ENCODE results near the gene MBLAC2. TPM values are rescaled to one million over a fixed set of nuclear protein-coding genes. Genes with fewer than 3 reads are reported as not detected.
A peak's percentile ranks its signal among the peaks of the same experiment; 100 is the strongest.

MBLAC2 gene
- total RNA-seq, 5 donors from 2014 or later (not counting 1 experiment from before 2014, with no cell fraction given), result 6.0 to 13.0 (median 9.8) TPM

DNA sequence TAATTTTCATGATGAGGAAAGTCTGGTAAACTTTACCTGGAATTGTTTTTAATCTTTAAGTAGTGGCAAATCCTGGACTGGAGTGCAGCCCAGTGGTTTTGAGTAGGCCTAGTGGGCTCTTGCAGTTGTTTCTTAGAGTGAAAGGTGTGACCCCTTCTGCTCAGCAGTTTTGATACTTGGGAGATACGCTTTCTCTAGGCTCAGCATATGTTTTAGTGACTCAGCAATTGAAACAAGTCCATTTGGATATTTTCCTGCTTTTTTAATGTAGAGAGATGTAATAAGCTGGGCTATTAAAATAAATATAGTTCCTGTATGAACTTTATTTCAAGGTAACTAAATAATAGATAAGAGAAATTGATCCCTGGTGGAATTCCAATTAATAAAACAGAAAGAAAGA, 6.1 kb upstream of the MBLAC2 start:
- no peaks in the 10 kb centered on the region for H3K9me3 ChIP-seq
- no peaks in the 10 kb centered on the region for H3K36me3 Mint-ChIP-seq
- no peaks in the 10 kb centered on the region for H3K36me3 ChIP-seq (ENCODE audit: control insufficient read depth in 2 of 2, extremely low read depth in 1 of 2, insufficient read depth in 1 of 2, low read length in 1 of 2)
- no peak for DNase-seq
- POLR2A ChIA-PET, result interaction anchor here in 1 of 2 donors (0.8 kb wide), 1 partner anchor 20 kb away, joined by 5 read pairs; no protein-coding TSS in a partner anchor
- no peaks in the 10 kb centered on the region for H3K4me1 ChIP-seq (ENCODE audit: control insufficient read depth in 1 of 2, extremely low read depth in 1 of 2, insufficient read depth in 2 of 2, low read length in 2 of 2)
- no peak overlapping the region for H3K27ac Mint-ChIP-seq
- no peaks in the 10 kb centered on the region for H3K27me3 ChIP-seq (replicated peaks in 1 of 2; ENCODE audit: control insufficient read depth in 2 of 2, extremely low read depth in 1 of 2, insufficient read depth in 2 of 2, low read length in 1 of 2)
- no peaks in the 10 kb centered on the region for H3K27me3 Mint-ChIP-seq
- H3K4me3 ChIP-seq (ENCODE audit: control insufficient read depth in 1 of 2, extremely low read depth in 1 of 2, low read length in 1 of 2), result no peak overlapping the region
- ATAC-seq (replicated peaks in 1 of 4), result no peak
- H3K4me1 Mint-ChIP-seq, result no peaks in the 10 kb centered on the region
- CTCF ChIA-PET, result interaction anchor here in 1 of 2 donors (0.5 kb wide), 1 partner anchor 41 kb away, joined by 3 read pairs; no protein-coding TSS in a partner anchor
- H3K4me3 Mint-ChIP-seq, result no peak overlapping the region
- H3K9me3 Mint-ChIP-seq, result no peaks in the 10 kb centered on the region
- H3K27ac ChIP-seq (ENCODE audit: low read length), result no peak overlapping the region
- WGBS (ENCODE audit: insufficient coverage), result 100% methylated on average over 1 of the region's 1 CpG

DNA sequence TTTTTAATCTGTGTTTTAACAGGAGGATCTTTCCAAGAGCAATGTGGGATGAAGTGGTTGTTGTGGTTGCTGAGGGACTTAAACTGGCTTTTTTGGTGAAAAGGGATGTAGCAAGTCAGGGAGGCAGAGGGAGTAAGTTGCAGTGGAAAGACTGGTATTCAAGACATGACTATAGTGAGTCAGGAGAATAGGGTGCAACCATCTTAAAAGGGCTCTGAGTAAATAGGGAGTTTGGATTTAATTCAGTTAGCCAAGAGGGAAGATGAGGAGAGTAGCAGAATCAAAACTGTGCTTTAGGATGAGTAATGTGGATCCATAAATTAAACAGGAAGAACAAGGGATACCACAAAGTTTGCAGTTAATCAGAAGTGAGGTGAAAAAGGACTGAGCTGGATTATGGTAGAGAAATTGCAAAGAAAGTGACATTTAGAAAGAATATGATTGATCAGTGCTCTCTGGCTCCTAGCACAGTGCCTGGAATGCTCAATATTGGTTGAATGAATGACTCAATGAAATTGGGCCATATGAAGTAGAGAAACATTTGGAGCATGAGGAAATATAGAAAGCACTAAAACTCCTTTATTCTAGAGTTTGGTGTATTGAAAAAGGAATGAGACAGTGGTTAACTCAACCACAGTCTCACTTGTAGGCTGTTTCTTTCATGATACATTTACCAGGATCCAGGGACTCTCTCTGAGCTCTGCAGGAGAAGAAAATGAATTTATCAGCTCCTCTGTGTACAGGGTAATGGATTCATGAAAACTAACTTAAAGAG, 5.2 kb upstream of the MBLAC2 start:
- ATAC-seq (replicated peaks in 1 of 4), result no peak
- peaks cover 3 to 4% of the 10 kb centered on the region in 2 experiments for H3K4me1 ChIP-seq (ENCODE audit: control insufficient read depth in 1 of 2, extremely low read depth in 1 of 2, insufficient read depth in 2 of 2, low read length in 2 of 2)
- H3K9me3 ChIP-seq, result no peaks in the 10 kb centered on the region
- CTCF ChIA-PET, result interaction anchor here in 1 of 2 donors (0.5 kb wide), 1 partner anchor 32 kb away, joined by 5 read pairs; no protein-coding TSS in a partner anchor
- Mint-ChIP-seq H3K27me3 (no peaks in the 10 kb centered on the region), H3K9me3 (no peaks in the 10 kb centered on the region), H3K4me1 (peaks cover 3 to 9% (median 7%) of the 10 kb centered on the region in 3 donors), H3K27ac (no peak overlapping the region), H3K4me3 (no peak overlapping the region), H3K36me3 (no peaks in the 10 kb centered on the region)
- no peak overlapping the region for H3K27ac ChIP-seq (ENCODE audit: low read length)
- POLR2A ChIA-PET, result no interaction called here
- H3K4me3 ChIP-seq (ENCODE audit: control insufficient read depth in 1 of 2, extremely low read depth in 1 of 2, low read length in 1 of 2), result no peak overlapping the region
- H3K36me3 ChIP-seq (ENCODE audit: control insufficient read depth in 2 of 2, extremely low read depth in 1 of 2, insufficient read depth in 1 of 2, low read length in 1 of 2), result no peaks in the 10 kb centered on the region
- H3K27me3 ChIP-seq (replicated peaks in 1 of 2; ENCODE audit: control insufficient read depth in 2 of 2, extremely low read depth in 1 of 2, insufficient read depth in 2 of 2, low read length in 1 of 2), result no peaks in the 10 kb centered on the region
- DNase-seq, result no peak

DNA sequence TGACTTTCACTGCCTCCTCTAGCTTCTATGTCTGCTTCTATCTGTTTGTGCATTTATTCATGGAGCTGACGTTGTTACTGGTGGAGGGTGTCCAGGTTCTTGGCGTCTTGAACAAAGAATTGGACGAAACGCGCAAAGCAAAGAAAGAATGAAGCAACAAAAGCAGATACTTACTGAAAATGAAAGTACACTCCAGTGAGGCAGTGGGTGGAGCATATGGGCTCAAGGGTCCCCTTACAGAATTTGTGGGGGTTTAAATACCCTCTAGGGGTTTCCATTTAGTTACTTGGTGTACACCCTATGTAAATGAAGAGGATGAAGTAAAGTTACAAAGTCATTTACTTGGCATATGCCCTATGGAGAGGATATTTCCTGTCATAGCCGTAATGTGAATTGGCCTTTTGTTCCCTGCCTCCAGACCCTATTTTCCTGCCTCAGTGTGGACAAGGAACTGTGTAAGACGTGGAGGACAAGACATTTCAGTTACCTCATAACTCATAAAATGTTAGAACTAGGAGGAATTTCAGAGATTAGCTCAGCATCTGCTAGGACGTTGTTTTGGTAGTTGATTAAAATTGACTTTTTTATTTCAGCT, 3.1 kb upstream of the MBLAC2 start:
- Histone ChIP-seq H3K9me3 (no peaks in the 10 kb centered on the region), H3K4me1 (ENCODE audit: control insufficient read depth in 1 of 2, extremely low read depth in 1 of 2, insufficient read depth in 2 of 2, low read length in 2 of 2) (peaks cover 7 to 15% of the 10 kb centered on the region in 2 experiments), H3K4me3 (ENCODE audit: control insufficient read depth in 1 of 2, extremely low read depth in 1 of 2, low read length in 1 of 2) (no peak overlapping the region), H3K27ac (ENCODE audit: low read length) (no peak overlapping the region), H3K36me3 (ENCODE audit: control insufficient read depth in 2 of 2, extremely low read depth in 1 of 2, insufficient read depth in 1 of 2, low read length in 1 of 2) (no peaks in the 10 kb centered on the region), H3K27me3 (replicated peaks in 1 of 2; ENCODE audit: control insufficient read depth in 2 of 2, extremely low read depth in 1 of 2, insufficient read depth in 2 of 2, low read length in 1 of 2) (no peaks in the 10 kb centered on the region)
- no peak for DNase-seq
- no peak for ATAC-seq (replicated peaks in 1 of 4)
- Mint-ChIP-seq H3K9me3 (no peaks in the 10 kb centered on the region), H3K4me3 (no peak overlapping the region), H3K4me1 (peaks cover 12 to 23% (median 16%) of the 10 kb centered on the region in 3 donors), H3K36me3 (no peaks in the 10 kb centered on the region), H3K27ac (no peak overlapping the region), H3K27me3 (no peaks in the 10 kb centered on the region)
- WGBS (ENCODE audit: insufficient coverage), result no CpG with 5 or more reads among the region's 8 CpGs
- POLR2A ChIA-PET, result interaction anchor here in 1 of 2 donors (0.7 kb wide), 1 partner anchor 48 kb away, joined by 4 read pairs; no protein-coding TSS in a partner anchor
- CTCF ChIA-PET, result no interaction called here

DNA sequence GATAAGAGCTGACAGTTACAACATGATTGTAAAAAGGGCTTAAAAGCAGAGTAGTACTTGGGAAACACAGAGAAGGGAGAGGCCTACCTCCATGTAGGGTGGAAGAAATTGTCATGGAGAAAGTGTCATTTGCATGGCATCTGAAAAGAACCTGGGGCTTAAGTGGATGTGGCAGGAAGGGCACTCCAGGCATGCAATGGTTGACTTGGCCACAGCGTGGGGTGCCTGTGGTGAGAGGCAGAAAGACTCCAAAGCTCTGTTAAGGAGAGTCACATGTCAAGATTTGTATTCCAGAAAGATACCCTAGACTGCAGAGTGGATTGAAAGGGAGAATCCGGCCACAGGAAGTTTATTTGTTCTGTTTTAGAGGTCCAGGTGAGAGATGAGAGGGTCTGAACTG, 2.5 kb upstream of the MBLAC2 start:
- no peaks in the 10 kb centered on the region for H3K36me3 Mint-ChIP-seq
- Histone ChIP-seq H3K4me3 (ENCODE audit: control insufficient read depth in 1 of 2, extremely low read depth in 1 of 2, low read length in 1 of 2) (no peak overlapping the region), H3K9me3 (no peaks in the 10 kb centered on the region), H3K27me3 (replicated peaks in 1 of 2; ENCODE audit: control insufficient read depth in 2 of 2, extremely low read depth in 1 of 2, insufficient read depth in 2 of 2, low read length in 1 of 2) (no peaks in the 10 kb centered on the region), H3K36me3 (ENCODE audit: control insufficient read depth in 2 of 2, extremely low read depth in 1 of 2, insufficient read depth in 1 of 2, low read length in 1 of 2) (no peaks in the 10 kb centered on the region), H3K27ac (ENCODE audit: low read length) (no peak overlapping the region), H3K4me1 (ENCODE audit: control insufficient read depth in 1 of 2, extremely low read depth in 1 of 2, insufficient read depth in 2 of 2, low read length in 2 of 2) (peaks cover 11 to 15% of the 10 kb centered on the region in 2 experiments)
- no peaks in the 10 kb centered on the region for H3K9me3 Mint-ChIP-seq
- no peak for ATAC-seq (replicated peaks in 1 of 4)
- H3K27ac Mint-ChIP-seq, result no peak overlapping the region
- H3K27me3 Mint-ChIP-seq, result no peaks in the 10 kb centered on the region
- ChIA-PET POLR2A (interaction anchor here (0.5 to 0.7 kb wide), 3 partner anchors 53 to 1591 kb away, joined by 3 to 5 read pairs (median 3); no protein-coding TSS in a partner anchor), CTCF (interaction anchor here in 1 of 2 donors (1.0 to 1.1 kb wide), 2 partner anchors 53 to 67 kb away, joined by 3 to 5 read pairs; partner anchors contain the start of gene CETN3)
- peaks cover 16 to 28% (median 20%) of the 10 kb centered on the region in 3 donors for H3K4me1 Mint-ChIP-seq
- no peak overlapping the region for H3K4me3 Mint-ChIP-seq
- no peak for DNase-seq
- 83% methylated on average over 1 of the region's 2 CpGs for WGBS (ENCODE audit: insufficient coverage)

DNA sequence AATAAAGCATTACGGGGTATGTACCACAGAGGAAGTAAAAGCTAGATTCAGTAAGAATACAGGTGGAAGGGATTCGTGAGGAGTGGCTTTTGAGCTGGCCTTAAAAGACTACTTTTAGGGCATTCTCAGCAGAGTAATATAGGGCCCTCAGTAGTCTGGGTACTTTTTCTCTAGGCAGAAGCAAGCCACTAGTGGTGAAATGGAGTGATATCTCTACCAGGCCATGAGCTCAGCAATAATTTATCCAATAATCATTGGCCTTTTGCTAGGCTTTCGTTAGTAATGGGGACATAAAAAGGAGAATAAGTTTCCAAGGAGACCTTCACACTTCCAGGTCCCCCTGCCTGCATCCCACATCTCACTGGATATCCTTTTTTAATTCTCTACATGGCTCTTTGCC, 1.8 kb upstream of the MBLAC2 start:
- CTCF ChIA-PET, result interaction anchor here (0.8 to 1.2 kb wide), 4 partner anchors 37 to 67 kb away, joined by 3 to 5 read pairs (median 4); partner anchors contain the start of gene CETN3 (in 1 of the 2)

DNA sequence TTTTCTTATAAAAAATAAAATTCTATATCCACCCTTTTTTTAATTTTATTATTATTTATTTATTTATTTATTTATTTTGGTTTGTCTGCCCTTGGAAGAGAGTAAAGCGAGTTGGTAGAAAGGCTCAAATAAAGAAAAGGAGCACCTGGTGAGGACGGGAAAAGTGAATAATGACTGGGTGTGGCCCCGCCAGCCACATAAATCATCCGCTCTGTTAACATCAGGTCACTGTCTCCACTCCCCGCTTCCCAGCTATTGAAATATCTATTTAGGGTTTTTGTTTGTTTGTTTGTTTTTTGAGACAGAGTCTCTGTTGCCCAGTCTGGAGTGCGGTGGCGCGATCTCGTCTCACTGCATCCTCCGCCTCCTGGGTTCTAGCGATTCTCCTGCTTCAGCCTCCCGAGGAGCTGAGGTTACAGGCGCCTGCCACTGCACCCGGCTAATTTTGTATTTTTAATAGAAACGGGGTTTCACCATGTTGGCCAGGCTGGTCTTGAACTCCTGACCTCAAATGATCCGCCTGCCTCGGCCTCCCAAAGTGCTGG, 937 bp upstream of the MBLAC2 start:
- POLR2A ChIA-PET, result interaction anchor here in 1 of 2 donors (1.0 to 2.1 kb wide), 2 partner anchors 65 to 907 kb away, joined by 3 to 7 read pairs; partner anchors contain the start of gene ARRDC3
- CTCF ChIA-PET, result interaction anchor here (0.8 to 1.6 kb wide), 5 partner anchors 36 to 55 kb away, joined by 3 to 6 read pairs (median 5); partner anchors contain the start of gene LYSMD3 (in 1 of the 2)
- Mint-ChIP-seq H3K9me3 (no peaks in the 10 kb centered on the region), H3K36me3 (peaks cover 10% of the 10 kb centered on the region), H3K4me3 (peak overlapping the region; percentile 21 to 98 (median 96)), H3K27ac (no peak overlapping the region), H3K27me3 (no peaks in the 10 kb centered on the region), H3K4me1 (peaks cover 30 to 38% (median 34%) of the 10 kb centered on the region in 3 donors)
- 80% methylated on average over 3 of the region's 17 CpGs for WGBS (ENCODE audit: insufficient coverage)
- no peak overlapping the region for H3K27ac ChIP-seq (ENCODE audit: low read length)
- ATAC-seq (replicated peaks in 1 of 4) (no peak), DNase-seq (no peak)
- no peak overlapping the region for H3K4me3 ChIP-seq (ENCODE audit: control insufficient read depth in 1 of 2, extremely low read depth in 1 of 2, low read length in 1 of 2)
- H3K4me1 ChIP-seq (ENCODE audit: control insufficient read depth in 1 of 2, extremely low read depth in 1 of 2, insufficient read depth in 2 of 2, low read length in 2 of 2), result peaks cover 11 to 15% of the 10 kb centered on the region in 2 experiments
- H3K9me3 ChIP-seq, result no peaks in the 10 kb centered on the region
- no peaks in the 10 kb centered on the region for H3K36me3 ChIP-seq (ENCODE audit: control insufficient read depth in 2 of 2, extremely low read depth in 1 of 2, insufficient read depth in 1 of 2, low read length in 1 of 2)
- no peaks in the 10 kb centered on the region for H3K27me3 ChIP-seq (replicated peaks in 1 of 2; ENCODE audit: control insufficient read depth in 2 of 2, extremely low read depth in 1 of 2, insufficient read depth in 2 of 2, low read length in 1 of 2)

More for the DNA sequence above, 1.8 kb upstream of the MBLAC2 start:
- POLR2A ChIA-PET, result interaction anchor here (0.6 to 0.7 kb wide), 2 partner anchors 53 to 66 kb away, joined by 3 read pairs; no protein-coding TSS in a partner anchor
- Histone ChIP-seq H3K4me1 (ENCODE audit: control insufficient read depth in 1 of 2, extremely low read depth in 1 of 2, insufficient read depth in 2 of 2, low read length in 2 of 2) (peaks cover 11 to 15% of the 10 kb centered on the region in 2 experiments), H3K27ac (ENCODE audit: low read length) (no peak overlapping the region), H3K27me3 (replicated peaks in 1 of 2; ENCODE audit: control insufficient read depth in 2 of 2, extremely low read depth in 1 of 2, insufficient read depth in 2 of 2, low read length in 1 of 2) (no peaks in the 10 kb centered on the region), H3K9me3 (no peaks in the 10 kb centered on the region), H3K36me3 (ENCODE audit: control insufficient read depth in 2 of 2, extremely low read depth in 1 of 2, insufficient read depth in 1 of 2, low read length in 1 of 2) (no peaks in the 10 kb centered on the region), H3K4me3 (ENCODE audit: control insufficient read depth in 1 of 2, extremely low read depth in 1 of 2, low read length in 1 of 2) (no peak overlapping the region)
- DNase-seq (no peak), ATAC-seq (replicated peaks in 1 of 4) (no peak)
- WGBS (ENCODE audit: insufficient coverage), result 100% methylated on average over 3 of the region's 3 CpGs
- H3K27me3 Mint-ChIP-seq, result no peaks in the 10 kb centered on the region
- H3K4me1 Mint-ChIP-seq, result peaks cover 22 to 29% (median 25%) of the 10 kb centered on the region in 3 donors
- no peak overlapping the region for H3K4me3 Mint-ChIP-seq
- no peaks in the 10 kb centered on the region for H3K9me3 Mint-ChIP-seq
- H3K27ac Mint-ChIP-seq, result no peak overlapping the region
- peaks cover 1% of the 10 kb centered on the region for H3K36me3 Mint-ChIP-seq

Measured in T-cell (primary cell).